Upper lobe of left lung (tissue), 6 donors: ENCODE results near the gene DENND4B. TPM values are rescaled to one million over a fixed set of nuclear protein-coding genes. Genes with fewer than 3 reads are reported as not detected.

Source experiments
- ATAC-seq, 2 donors: fragments of 200-7000 bp; cut with Tn5 transposase; one replicate each; pipeline ENCODE4 v1.9.1; 2022; ENCODE audit warnings: mild to moderate bottlenecking in 2 of 2, moderate library complexity in 2 of 2; ENCODE audit not compliant: low FRiP score in 2 of 2
- DNase-seq, 2 donors: peaks; one replicate each; pipeline ENCODE4 v3.0.0-alpha.2; 2019 to 2020
- H3K27ac ChIP-seq, 4 donors: fragments of 200-600 bp; sonication (generic); one replicate each; pipeline ENCODE4 v1.5.1; 2016 to 2019
- H3K27me3 ChIP-seq, 4 donors: fragments of 200-600 bp; sonication (generic); one replicate each; pipeline ENCODE4 v1.5.1; 2017 to 2019
- H3K36me3 ChIP-seq, 4 donors: fragments of 200-600 bp; sonication (generic); one replicate each; pipeline ENCODE4 v1.5.1; 2016 to 2019
- H3K4me1 ChIP-seq, 4 donors: fragments of 200-600 bp; sonication (generic); one replicate each; pipeline ENCODE4 v1.5.1; 2018 to 2019
- H3K4me3 ChIP-seq, 4 donors: fragments of 200-600 bp; sonication (generic); one replicate each; pipeline ENCODE4 v1.5.1; 2017 to 2019; ENCODE audit warnings: mild to moderate bottlenecking in 2 of 4, moderate library complexity in 1 of 4
- H3K9me3 ChIP-seq, 4 donors: fragments of 200-600 bp; sonication (generic); one replicate each; pipeline ENCODE4 v1.5.1; 2018 to 2019
- CTCF ChIP-seq, 6 experiments: fragments of 450-650 bp in 4 of 6; fragments of 200-600 bp in 2 of 6; sonication (generic) in 2 of 6; IDR thresholded peaks; one replicate each; pipeline ENCODE4 v1.5.1; 2016 to 2019; ENCODE audit warnings: antibody characterized with exemption in 6 of 6
- EP300 ChIP-seq, 4 donors: sonication (generic); formaldehyde crosslinking; IDR thresholded peaks; one replicate each; pipeline ENCODE4 v1.5.1; 2017; ENCODE audit warnings: antibody characterized with exemption in 4 of 4, control low read depth in 2 of 4
- POLR2A ChIP-seq, 4 donors: fragments of 450-650 bp; IDR thresholded peaks; one replicate each; pipeline ENCODE4 v1.5.1; 2016 to 2017; ENCODE audit warnings: antibody characterized with exemption in 4 of 4, mild to moderate bottlenecking in 2 of 4
- POLR2AphosphoS5 ChIP-seq, 2 donors: sonication (generic); formaldehyde crosslinking; IDR thresholded peaks; one replicate each; pipeline ENCODE4 v1.5.1; 2017; ENCODE audit warnings: antibody characterized with exemption in 2 of 2
- WGBS, 2 donors: methylation state at CpG; one replicate each; pipeline ENCODE4 v1.1.5; 2017 to 2018; 5-methylcytosine and 5-hydroxymethylcytosine counted together
- total RNA-seq, 6 donors: library from RNA; depleted of rRNA in 4 of 6; stranded (reverse); fragments of >200 nt in 4 of 6; gene quantifications; one replicate each; pipeline versions ENCODE4 v1.1.0 to v1.2.1, GENCODE V29; 2016 to 2021
- donor health status: DM: no; HTN: no; CAD: no; lungs with moderate emphysema.
- donor health status: DM: no; HTN: yes; CAD: no; lungs with severe emphysema.

The DENND4B gene
- total RNA-seq, 6 donors from 2014 or later, result 43.3 to 151 (median 103) TPM

- H3K4me3 ChIP-seq, result no peak overlapping the region
- TF ChIP-seq EP300 (IDR thresholded peaks at IDR 0.05) (no peak), CTCF (IDR thresholded peaks at IDR 0.05) (no peak), POLR2A (IDR thresholded peaks at IDR 0.05) (no peak), POLR2AphosphoS5 (IDR thresholded peaks at IDR 0.05) (no peak)
- H3K9me3 ChIP-seq, result no peaks in the 10 kb centered on the region
- no peaks in the 10 kb centered on the region for H3K27me3 ChIP-seq
- WGBS, 2 donors, result 88 to 92% methylated on average over 10 to 14 of the region's 14 CpGs
- H3K4me1 ChIP-seq, result peaks cover 0 to 8% (median 2%) of the 10 kb centered on the region in 4 donors
- H3K36me3 ChIP-seq, result peaks cover 17 to 58% (median 48%) of the 10 kb centered on the region in 4 donors
- ATAC-seq, result no peak
- DNase-seq, result no peak
- no peak overlapping the region for H3K27ac ChIP-seq
Measured at GRCh38 chr1:153929981-153930948, 16.3 kb downstream of the DENND4B start.

- TF ChIP-seq POLR2A (IDR thresholded peaks at IDR 0.05), result no peak
- no peak overlapping the region for H3K4me3 ChIP-seq
- H3K4me1 ChIP-seq, result peaks cover 0 to 8% (median 2%) of the 10 kb centered on the region in 4 donors
- peak overlapping the region in 2 of 4 donors; percentile 21 to 36 for H3K27ac ChIP-seq
- DNase-seq (no peak), ATAC-seq (no peak)
- H3K27me3 ChIP-seq, result no peaks in the 10 kb centered on the region
- 91 to 93% methylated on average over 5 of the region's 5 CpGs for WGBS, 2 donors
- no peaks in the 10 kb centered on the region for H3K9me3 ChIP-seq
- H3K36me3 ChIP-seq, result peaks cover 17 to 50% (median 40%) of the 10 kb centered on the region in 4 donors
Measured at GRCh38 chr1:153929426-153929825, 17.1 kb downstream of the DENND4B start.

- Histone ChIP-seq H3K9me3 (no peaks in the 10 kb centered on the region), H3K36me3 (peaks cover 17 to 44% (median 35%) of the 10 kb centered on the region in 4 donors), H3K27me3 (no peaks in the 10 kb centered on the region), H3K27ac (peak overlapping the region in 2 of 4 donors; percentile 21 to 36), H3K4me1 (peaks cover 3 to 14% (median 5%) of the 10 kb centered on the region in 4 donors), H3K4me3 (no peak overlapping the region)
- DNase-seq, result no peak
- ATAC-seq, result no peak
- TF ChIP-seq EP300 (IDR thresholded peaks at IDR 0.05) (no peak), POLR2AphosphoS5 (IDR thresholded peaks at IDR 0.05) (no peak), CTCF (IDR thresholded peaks at IDR 0.05) (no peak), POLR2A (IDR thresholded peaks at IDR 0.05) (no peak)
- 62 to 64% methylated on average over 4 of the region's 4 CpGs for WGBS, 2 donors
Measured at GRCh38 chr1:153928791-153929341, 17.7 kb downstream of the DENND4B start.

GRCh38 chr1:153928245-153928644 lies 18.3 kb downstream of the DENND4B start:
- Histone ChIP-seq H3K36me3 (peaks cover 14 to 38% (median 28%) of the 10 kb centered on the region in 4 donors), H3K9me3 (no peaks in the 10 kb centered on the region), H3K4me3 (no peak overlapping the region), H3K27ac (peak overlapping the region in 1 of 4 donors; percentile 36), H3K4me1 (peaks cover 6 to 17% (median 9%) of the 10 kb centered on the region in 4 donors), H3K27me3 (no peaks in the 10 kb centered on the region)
- no peak for TF ChIP-seq CTCF (IDR thresholded peaks at IDR 0.05)
- TF ChIP-seq EP300 (IDR thresholded peaks at IDR 0.05), result no peak
- no peak for TF ChIP-seq POLR2AphosphoS5 (IDR thresholded peaks at IDR 0.05)
- no peak for TF ChIP-seq POLR2A (IDR thresholded peaks at IDR 0.05)
- DNase-seq (no peak), ATAC-seq (no peak)
- WGBS, 2 donors, result 46 to 67% methylated on average over 1 of the region's 1 CpG

- WGBS, 2 donors, result 85 to 87% methylated on average over 4 of the region's 4 CpGs
Measured at GRCh38 chr1:153926405-153926804, 20.1 kb downstream of the DENND4B start.

More at GRCh38 chr1:153926405-153926804, 20.1 kb downstream of the DENND4B start:
- H3K27me3 ChIP-seq, result no peaks in the 10 kb centered on the region
- peaks cover 6 to 20% (median 12%) of the 10 kb centered on the region in 4 donors for H3K36me3 ChIP-seq
- no peaks in the 10 kb centered on the region for H3K9me3 ChIP-seq
- no peak for TF ChIP-seq EP300 (IDR thresholded peaks at IDR 0.05)
- no peak for TF ChIP-seq POLR2AphosphoS5 (IDR thresholded peaks at IDR 0.05)
- TF ChIP-seq POLR2A (IDR thresholded peaks at IDR 0.05), result no peak
- no peak for TF ChIP-seq CTCF (IDR thresholded peaks at IDR 0.05)
- DNase-seq (no peak), ATAC-seq (no peak)
- H3K27ac ChIP-seq, result no peak overlapping the region
- peaks cover 11 to 22% (median 13%) of the 10 kb centered on the region in 4 donors for H3K4me1 ChIP-seq
- H3K4me3 ChIP-seq, result no peak overlapping the region
